Measurements from ENCODE around the gene LSAMP.

The LSAMP gene

DNA sequence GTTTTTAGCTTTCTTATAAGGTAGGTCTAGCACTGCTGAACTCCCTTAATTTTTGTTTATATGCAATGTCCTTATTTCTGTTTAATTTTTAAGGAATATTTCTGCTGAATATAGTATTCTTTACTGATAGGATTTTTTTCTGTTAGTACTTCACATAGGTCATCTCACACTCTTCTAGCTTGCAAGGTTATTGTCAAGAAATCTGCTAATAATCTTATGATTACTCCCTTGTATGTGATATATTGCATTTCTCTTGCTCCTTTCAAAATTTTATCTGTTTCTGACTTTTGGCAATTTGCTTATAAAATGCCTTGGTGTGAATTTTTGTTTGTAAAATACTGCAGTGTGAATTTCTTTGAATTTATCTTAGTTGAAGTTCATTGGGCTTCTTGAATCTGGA is 523.6 kb downstream of the LSAMP start:
- H3K9me3 ChIP-seq (ENCODE audit: control insufficient read depth, insufficient read depth, low read length), result no peaks in the 10 kb centered on the region
- no peak for DNase-seq (ENCODE audit: low read depth, low spot score)
- no peak overlapping the region for H3K4me3 ChIP-seq (ENCODE audit: low read length)
- H3K36me3 ChIP-seq (ENCODE audit: control insufficient read depth, insufficient read depth, low read length), result no peaks in the 10 kb centered on the region
- H3K27ac ChIP-seq (ENCODE audit: low read length), result no peak overlapping the region
- H3K27me3 ChIP-seq (ENCODE audit: control insufficient read depth, insufficient read depth, low read length), result no peaks in the 10 kb centered on the region
- no peaks in the 10 kb centered on the region for H3K4me1 ChIP-seq (ENCODE audit: control insufficient read depth, insufficient read depth, low read length)

DNA sequence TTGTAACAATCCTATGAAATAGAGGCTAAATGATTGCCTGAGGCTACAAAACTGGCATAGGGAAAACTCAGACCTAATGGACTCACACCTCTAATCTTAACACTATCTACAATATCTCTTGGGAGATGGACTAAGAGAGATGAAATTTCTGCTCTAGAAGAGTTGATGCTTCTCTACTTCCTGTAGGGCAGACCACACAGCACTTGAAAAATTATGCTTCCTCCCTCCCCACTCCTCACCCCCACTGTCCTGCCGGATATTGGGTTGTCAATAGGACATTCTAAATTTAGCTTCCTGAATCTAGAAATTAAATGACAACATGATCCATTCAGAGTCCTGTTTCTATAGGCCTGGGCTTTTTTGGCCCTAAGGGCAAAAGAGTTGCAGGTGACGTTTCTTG is 526.4 kb downstream of the LSAMP start:
- Histone ChIP-seq H3K27me3 (ENCODE audit: control insufficient read depth, insufficient read depth, low read length) (no peaks in the 10 kb centered on the region), H3K4me3 (ENCODE audit: low read length) (no peak overlapping the region), H3K36me3 (ENCODE audit: control insufficient read depth, insufficient read depth, low read length) (no peaks in the 10 kb centered on the region), H3K4me1 (ENCODE audit: control insufficient read depth, insufficient read depth, low read length) (no peaks in the 10 kb centered on the region; the same call in 1 of the 2 replicates), H3K9me3 (ENCODE audit: control insufficient read depth, insufficient read depth, low read length) (no peaks in the 10 kb centered on the region), H3K27ac (ENCODE audit: low read length) (no peak overlapping the region)
- WGBS (ENCODE audit: insufficient coverage, insufficient read length), result no CpG with 5 or more reads among the region's 2 CpGs
- DNase-seq (ENCODE audit: low read depth, low spot score), result no peak

DNA sequence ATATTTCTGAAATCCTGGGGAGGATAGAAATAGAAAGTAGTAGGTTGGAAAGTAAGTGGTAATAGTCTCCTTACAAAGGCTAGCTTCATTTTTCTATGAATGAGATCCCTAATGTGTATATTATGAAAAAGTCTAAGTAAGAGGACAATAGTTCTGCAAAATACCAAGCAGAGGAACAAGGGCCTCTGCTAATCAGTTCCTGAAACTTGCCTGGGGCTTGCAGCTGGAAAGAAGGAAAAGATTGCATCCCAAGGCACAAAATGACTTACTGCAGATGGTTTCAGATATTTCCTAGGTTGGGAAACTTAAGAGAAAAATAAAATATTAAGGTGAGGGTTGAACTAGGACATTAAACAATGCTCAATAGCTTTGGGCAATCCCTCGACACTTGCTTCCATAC is 528.4 kb downstream of the LSAMP start:
- Histone ChIP-seq H3K36me3 (ENCODE audit: control insufficient read depth, insufficient read depth, low read length) (no peaks in the 10 kb centered on the region), H3K9me3 (ENCODE audit: control insufficient read depth, insufficient read depth, low read length) (no peaks in the 10 kb centered on the region), H3K27ac (ENCODE audit: low read length) (no peak overlapping the region), H3K4me1 (ENCODE audit: control insufficient read depth, insufficient read depth, low read length) (no peaks in the 10 kb centered on the region; the same call in 1 of the 2 replicates), H3K4me3 (ENCODE audit: low read length) (no peak overlapping the region), H3K27me3 (ENCODE audit: control insufficient read depth, insufficient read depth, low read length) (no peaks in the 10 kb centered on the region)
- no CpG with 5 or more reads among the region's 1 CpG for WGBS (ENCODE audit: insufficient coverage, insufficient read length)
- DNase-seq (ENCODE audit: low read depth, low spot score), result no peak

DNA sequence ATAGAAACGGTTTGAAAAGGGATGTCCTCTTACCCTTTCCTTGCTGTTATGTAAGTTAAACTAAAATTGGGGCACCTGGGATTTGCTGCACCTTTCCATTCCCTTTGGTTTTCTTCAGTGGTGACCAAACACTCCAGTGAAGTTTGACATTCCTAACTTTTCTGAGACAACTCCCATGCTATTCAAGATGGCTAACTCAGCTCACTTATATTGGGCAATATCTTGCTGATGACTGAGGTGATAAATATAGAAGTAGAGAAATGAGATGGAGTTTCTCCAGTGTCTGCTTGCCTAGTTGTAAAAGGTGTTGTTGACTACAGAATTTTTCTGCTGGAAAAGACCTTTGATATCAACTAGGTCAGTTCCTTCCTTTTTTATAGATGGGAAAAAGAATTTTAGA is 530.2 kb downstream of the LSAMP start:
- no peak for DNase-seq (ENCODE audit: low read depth, low spot score)
- no peaks in the 10 kb centered on the region for H3K9me3 ChIP-seq (ENCODE audit: control insufficient read depth, insufficient read depth, low read length)
- H3K27ac ChIP-seq (ENCODE audit: low read length), result no peak overlapping the region
- H3K4me1 ChIP-seq (ENCODE audit: control insufficient read depth, insufficient read depth, low read length), result no peaks in the 10 kb centered on the region; the same call in 1 of the 2 replicates
- H3K27me3 ChIP-seq (ENCODE audit: control insufficient read depth, insufficient read depth, low read length), result no peaks in the 10 kb centered on the region
- WGBS (ENCODE audit: insufficient coverage, insufficient read length), result no CpG with 5 or more reads among the region's 1 CpG
- H3K4me3 ChIP-seq (ENCODE audit: low read length), result no peak overlapping the region
- no peaks in the 10 kb centered on the region for H3K36me3 ChIP-seq (ENCODE audit: control insufficient read depth, insufficient read depth, low read length)

DNA sequence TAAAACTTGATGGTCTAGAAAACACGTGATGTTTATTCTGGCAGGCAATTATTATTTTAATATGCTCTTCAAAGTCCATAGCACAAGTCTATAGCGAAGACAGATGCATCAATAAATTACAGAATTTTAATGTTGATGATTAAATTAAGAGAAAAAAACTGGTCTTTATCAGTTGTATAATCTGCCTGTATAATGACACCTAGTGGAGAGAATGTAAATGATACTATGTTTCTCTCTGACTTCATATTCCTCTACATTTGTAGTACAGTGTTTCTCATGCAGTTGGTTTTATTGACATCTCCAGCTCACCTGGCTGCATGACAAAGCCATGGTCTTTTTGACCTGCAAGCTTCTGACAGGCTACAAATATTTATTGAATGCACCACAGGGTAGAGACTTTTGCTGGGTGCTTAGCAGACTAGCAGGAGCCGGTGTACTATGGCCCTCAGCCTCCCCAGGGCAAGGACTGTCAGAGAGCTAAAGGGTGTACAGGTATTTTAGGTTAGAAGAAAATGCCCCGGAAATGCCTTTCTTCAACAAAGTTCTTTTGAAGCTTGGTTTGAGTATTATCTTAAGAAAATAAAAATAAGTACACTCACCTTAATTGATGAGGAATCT is 532.1 kb downstream of the LSAMP start:
- no peak for DNase-seq (ENCODE audit: low read depth, low spot score)
- no peaks in the 10 kb centered on the region for H3K9me3 ChIP-seq (ENCODE audit: control insufficient read depth, insufficient read depth, low read length)
- no CpG with 5 or more reads among the region's 4 CpGs for WGBS (ENCODE audit: insufficient coverage, insufficient read length)

DNA sequence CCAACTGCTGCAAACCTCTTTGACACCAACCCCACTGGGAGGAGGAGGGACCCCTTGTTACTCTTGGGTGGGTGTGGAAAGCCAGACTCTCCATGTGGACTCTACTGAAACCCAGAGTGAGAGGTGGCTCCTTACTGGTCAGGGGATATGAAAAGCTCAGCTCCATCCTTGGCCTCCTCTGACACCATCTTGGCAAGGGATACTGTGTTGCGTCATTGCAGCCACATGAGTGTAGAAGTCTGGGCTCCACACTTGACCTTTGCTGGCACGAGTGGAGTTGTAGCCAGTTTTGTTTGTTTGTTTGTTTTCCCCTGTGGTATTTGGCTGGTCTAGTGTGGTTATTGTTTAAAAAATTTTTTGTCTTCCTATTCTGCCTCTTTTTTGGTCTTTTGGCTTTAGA is 532.9 kb downstream of the LSAMP start:
- H3K36me3 ChIP-seq (ENCODE audit: control insufficient read depth, insufficient read depth, low read length), result no peaks in the 10 kb centered on the region
- no peak overlapping the region for H3K27ac ChIP-seq (ENCODE audit: low read length)
- no peaks in the 10 kb centered on the region for H3K9me3 ChIP-seq (ENCODE audit: control insufficient read depth, insufficient read depth, low read length)
- no peaks in the 10 kb centered on the region for H3K27me3 ChIP-seq (ENCODE audit: control insufficient read depth, insufficient read depth, low read length)
- no peak overlapping the region for H3K4me3 ChIP-seq (ENCODE audit: low read length)
- H3K4me1 ChIP-seq (ENCODE audit: control insufficient read depth, insufficient read depth, low read length), result no peaks in the 10 kb centered on the region; the same call in 1 of the 2 replicates
- DNase-seq (ENCODE audit: low read depth, low spot score), result no peak
- no CpG with 5 or more reads among the region's 2 CpGs for WGBS (ENCODE audit: insufficient coverage, insufficient read length)

More for the DNA sequence above, 532.1 kb downstream of the LSAMP start:
- no peaks in the 10 kb centered on the region; the same call in 1 of the 2 replicates for H3K4me1 ChIP-seq (ENCODE audit: control insufficient read depth, insufficient read depth, low read length)
- H3K4me3 ChIP-seq (ENCODE audit: low read length), result no peak overlapping the region
- H3K36me3 ChIP-seq (ENCODE audit: control insufficient read depth, insufficient read depth, low read length), result no peaks in the 10 kb centered on the region
- no peaks in the 10 kb centered on the region for H3K27me3 ChIP-seq (ENCODE audit: control insufficient read depth, insufficient read depth, low read length)
- H3K27ac ChIP-seq (ENCODE audit: low read length), result no peak overlapping the region

DNA sequence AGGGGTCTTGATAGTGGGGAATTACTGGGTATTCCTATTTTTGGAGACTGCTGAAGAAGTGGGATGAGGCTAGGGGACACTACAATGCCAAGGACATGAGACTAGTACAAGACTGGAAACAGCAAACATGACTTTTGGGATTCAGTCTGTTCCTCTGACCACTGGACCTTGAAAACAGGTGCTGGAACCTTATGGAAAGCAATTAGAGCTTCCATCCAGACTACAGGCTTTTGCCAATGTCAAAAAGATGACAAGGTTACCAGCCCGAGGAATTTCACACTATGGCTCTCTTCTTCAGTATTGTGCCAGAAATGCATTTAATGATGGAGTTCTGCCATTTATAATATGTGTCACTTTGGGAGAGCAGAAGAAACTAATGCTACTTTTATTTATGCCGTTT is 539.4 kb downstream of the LSAMP start:
- Histone ChIP-seq H3K27ac (ENCODE audit: low read length) (no peak overlapping the region), H3K4me3 (ENCODE audit: low read length) (no peak overlapping the region), H3K4me1 (ENCODE audit: control insufficient read depth, insufficient read depth, low read length) (no peaks in the 10 kb centered on the region), H3K27me3 (ENCODE audit: control insufficient read depth, insufficient read depth, low read length) (no peaks in the 10 kb centered on the region), H3K9me3 (ENCODE audit: control insufficient read depth, insufficient read depth, low read length) (no peaks in the 10 kb centered on the region), H3K36me3 (ENCODE audit: control insufficient read depth, insufficient read depth, low read length) (no peaks in the 10 kb centered on the region)
- no CpG with 5 or more reads among the region's 2 CpGs for WGBS (ENCODE audit: insufficient coverage, insufficient read length)
- DNase-seq (ENCODE audit: low read depth, low spot score), result no peak

DNA sequence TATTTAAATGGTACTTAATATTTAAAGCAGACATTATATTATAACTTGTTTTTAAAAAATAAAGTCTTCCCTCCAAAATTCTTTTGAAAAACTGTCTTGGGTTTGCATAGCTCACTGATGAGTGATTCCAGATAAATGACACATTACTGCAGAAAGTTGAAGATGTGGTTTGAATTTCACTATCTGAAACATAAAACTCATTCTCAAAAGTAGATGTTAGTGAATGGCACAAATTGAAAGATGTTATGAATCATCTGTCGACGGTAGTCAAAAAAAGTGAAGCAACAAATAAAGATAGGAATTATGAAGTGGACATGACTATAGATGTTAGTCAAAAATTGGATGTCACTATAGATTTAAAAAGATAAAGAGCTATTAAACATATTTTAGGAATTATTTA is 541.4 kb downstream of the LSAMP start:
- DNase-seq (ENCODE audit: low read depth, low spot score), result no peak
- Histone ChIP-seq H3K9me3 (ENCODE audit: control insufficient read depth, insufficient read depth, low read length) (no peaks in the 10 kb centered on the region), H3K4me1 (ENCODE audit: control insufficient read depth, insufficient read depth, low read length) (no peaks in the 10 kb centered on the region), H3K4me3 (ENCODE audit: low read length) (no peak overlapping the region), H3K27ac (ENCODE audit: low read length) (no peak overlapping the region), H3K36me3 (ENCODE audit: control insufficient read depth, insufficient read depth, low read length) (no peaks in the 10 kb centered on the region), H3K27me3 (ENCODE audit: control insufficient read depth, insufficient read depth, low read length) (no peaks in the 10 kb centered on the region)
- WGBS (ENCODE audit: insufficient coverage, insufficient read length), result no CpG with 5 or more reads among the region's 2 CpGs

DNA sequence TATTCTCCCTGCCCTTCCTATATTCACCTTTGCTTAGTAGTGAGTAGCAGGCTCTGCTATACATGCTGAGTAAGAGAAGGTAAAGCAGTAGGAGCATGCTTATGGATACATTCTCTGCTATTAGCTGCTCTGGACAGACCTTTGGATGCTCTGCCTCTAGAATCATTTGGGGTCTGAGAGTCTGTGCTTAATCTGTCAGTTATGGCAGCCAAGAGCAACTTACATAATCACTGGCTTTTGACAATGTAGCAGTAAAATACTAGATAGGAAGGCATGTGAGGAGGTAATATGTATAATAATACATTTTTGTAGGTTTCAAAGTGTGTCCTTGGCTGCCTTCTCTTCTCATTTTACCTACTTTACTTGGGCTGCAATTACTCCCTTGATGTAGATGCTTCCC is 544.3 kb downstream of the LSAMP start:
- Histone ChIP-seq H3K36me3 (ENCODE audit: control insufficient read depth, insufficient read depth, low read length) (no peaks in the 10 kb centered on the region), H3K27me3 (ENCODE audit: control insufficient read depth, insufficient read depth, low read length) (no peaks in the 10 kb centered on the region), H3K9me3 (ENCODE audit: control insufficient read depth, insufficient read depth, low read length) (no peaks in the 10 kb centered on the region), H3K4me3 (ENCODE audit: low read length) (no peak overlapping the region), H3K27ac (ENCODE audit: low read length) (no peak overlapping the region), H3K4me1 (ENCODE audit: control insufficient read depth, insufficient read depth, low read length) (peaks cover 3% of the 10 kb centered on the region; the same call in 1 of the 2 replicates)
- no peak for DNase-seq (ENCODE audit: low read depth, low spot score)

DNA sequence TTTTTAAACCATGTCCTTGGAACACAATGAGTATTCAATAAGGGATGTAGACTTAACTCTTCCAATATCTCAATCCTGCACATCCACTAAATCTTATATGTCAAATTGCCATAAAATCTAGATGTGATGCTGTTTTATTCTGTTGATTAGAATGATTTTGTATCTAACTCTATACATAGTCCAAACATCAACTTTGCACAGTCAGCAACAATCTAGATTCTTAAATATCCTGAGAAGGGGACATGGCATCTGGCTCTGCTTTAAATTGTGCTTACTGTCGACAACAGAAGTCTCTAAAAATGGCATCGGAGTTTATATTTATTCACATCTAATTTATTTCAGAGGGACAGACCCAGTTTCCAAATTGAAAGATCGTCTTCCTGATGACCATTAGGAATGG is 545.8 kb downstream of the LSAMP start:
- Histone ChIP-seq H3K27me3 (ENCODE audit: control insufficient read depth, insufficient read depth, low read length) (no peaks in the 10 kb centered on the region), H3K9me3 (ENCODE audit: control insufficient read depth, insufficient read depth, low read length) (no peaks in the 10 kb centered on the region), H3K4me1 (ENCODE audit: control insufficient read depth, insufficient read depth, low read length) (peaks cover 3% of the 10 kb centered on the region; the same call in 1 of the 2 replicates), H3K36me3 (ENCODE audit: control insufficient read depth, insufficient read depth, low read length) (no peaks in the 10 kb centered on the region), H3K4me3 (ENCODE audit: low read length) (no peak overlapping the region), H3K27ac (ENCODE audit: low read length) (no peak overlapping the region)
- WGBS (ENCODE audit: insufficient coverage, insufficient read length), result no CpG with 5 or more reads among the region's 3 CpGs
- DNase-seq (ENCODE audit: low read depth, low spot score), result no peak

DNA sequence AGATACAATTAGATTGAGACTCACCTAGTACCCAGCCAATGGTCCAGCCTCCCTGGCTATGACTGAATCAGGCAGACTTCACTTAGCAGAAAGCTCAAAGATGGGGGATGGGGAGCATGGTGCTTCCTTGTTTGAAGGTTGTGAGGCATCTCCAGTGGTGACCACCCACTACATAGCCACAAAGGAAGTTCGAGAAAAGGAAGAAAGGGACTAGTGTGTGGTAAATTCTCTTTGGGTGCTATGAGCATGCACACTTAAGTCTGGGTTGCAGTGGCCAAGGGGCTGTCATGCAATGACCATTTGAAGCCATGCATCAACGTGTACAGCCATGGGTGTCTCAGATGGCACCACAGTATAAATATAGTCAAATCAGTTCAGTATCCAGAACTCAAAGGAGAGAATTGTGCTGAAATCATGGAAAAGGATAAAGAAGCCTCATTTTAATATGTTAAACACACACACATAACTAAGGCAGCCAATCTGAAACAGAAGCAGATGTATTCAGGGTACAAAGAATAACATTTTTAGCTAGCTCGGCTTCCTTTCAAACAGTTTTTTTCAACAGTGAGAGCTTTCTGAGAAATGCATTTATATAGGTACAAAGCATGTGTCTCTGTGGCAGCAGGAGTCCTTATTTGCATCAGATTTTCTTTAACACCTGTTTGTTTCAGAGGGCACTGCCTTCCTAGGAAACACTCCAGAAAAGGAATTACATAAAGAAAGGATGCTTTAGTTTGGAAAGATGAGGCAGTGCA is 546.5 kb downstream of the LSAMP start:
- no peak overlapping the region for H3K27ac ChIP-seq (ENCODE audit: low read length)
- H3K27me3 ChIP-seq (ENCODE audit: control insufficient read depth, insufficient read depth, low read length), result no peaks in the 10 kb centered on the region
- H3K4me1 ChIP-seq (ENCODE audit: control insufficient read depth, insufficient read depth, low read length), result peaks cover 3% of the 10 kb centered on the region; the same call in 1 of the 2 replicates
- no peak overlapping the region for H3K4me3 ChIP-seq (ENCODE audit: low read length)
- no peak for DNase-seq (ENCODE audit: low read depth, low spot score)
- WGBS (ENCODE audit: insufficient coverage, insufficient read length), result no CpG with 5 or more reads among the region's 3 CpGs
- H3K9me3 ChIP-seq (ENCODE audit: control insufficient read depth, insufficient read depth, low read length), result no peaks in the 10 kb centered on the region
- H3K36me3 ChIP-seq (ENCODE audit: control insufficient read depth, insufficient read depth, low read length), result no peaks in the 10 kb centered on the region

Measured in iPS DF 6.9 (cell line).